Measurements from ENCODE around the gene PCDHB14.
"Not testable (repeated sequence)": the region's sequence is repeated elsewhere in the genome, so short reads cannot be mapped to it uniquely, and the experiment has no call there.

GRCh38 chr5:141201646-141202045 lies 21.5 kb upstream of the PCDHB14 start:
- TF ChIP-seq CTCF (IDR thresholded peaks at IDR 0.05); POLR2AphosphoS5 (IDR thresholded peaks at IDR 0.05; ENCODE audit: low read depth, low read length); REST (IDR thresholded peaks at IDR 0.05; ENCODE audit: insufficient read depth in 1 of 2, low read depth in 2 of 2, low read length in 1 of 2); SIN3A (IDR thresholded peaks at IDR 0.05; ENCODE audit: borderline replicate concordance, insufficient read depth, low read depth, low read length); TCF7L2 (IDR thresholded peaks at IDR 0.05; ENCODE audit: low read depth, low read length): not testable (repeated sequence)

Data from Panc1 (cell line).